ENCODE measurements around the gene IRAG1. TPM values are rescaled to one million over a fixed set of nuclear protein-coding genes. Genes with fewer than 3 reads are reported as not detected.
A peak's percentile ranks its signal among the peaks of the same experiment; 100 is the strongest.

Gene IRAG1
- total RNA-seq, 4 donors from 2014 or later = 3.5 to 48.4 (median 9.9) TPM

GRCh38 chr11:10694486-10695239 is 1.1 kb upstream of the IRAG1 start:
- peaks cover 0 to 5% (median 3%) of the 10 kb centered on the region in 3 donors for H3K9me3 ChIP-seq
- H3K27ac ChIP-seq = peak overlapping the region; percentile 76 to 90 (median 84)
- no peak for DNase-seq
- intact Hi-C loops (cut with DNase I) = no loop called here
- no peak for TF ChIP-seq CTCF (IDR thresholded peaks at IDR 0.05)
- no peak for TF ChIP-seq POLR2A (IDR thresholded peaks at IDR 0.05)
- H3K4me1 ChIP-seq = peaks cover 0 to 34% (median 0%) of the 10 kb centered on the region in 3 donors
- no peaks in the 10 kb centered on the region for H3K36me3 ChIP-seq
- WGBS, 2 donors = 80 to 81% methylated on average over 4 of the region's 4 CpGs
- no peak overlapping the region for H3K4me3 ChIP-seq
- no peaks in the 10 kb centered on the region for H3K27me3 ChIP-seq

GRCh38 chr11:10692531-10693115 is 932 bp downstream of the IRAG1 start:
- peak overlapping the region; percentile 76 to 90 (median 84) for H3K27ac ChIP-seq
- intact Hi-C loops (cut with DNase I) = no loop called here
- TF ChIP-seq CTCF (IDR thresholded peaks at IDR 0.05) (no peak), POLR2A (IDR thresholded peaks at IDR 0.05) (no peak)
- H3K36me3 ChIP-seq = no peaks in the 10 kb centered on the region
- H3K27me3 ChIP-seq = no peaks in the 10 kb centered on the region
- no peaks in the 10 kb centered on the region for H3K9me3 ChIP-seq
- no peak for DNase-seq
- H3K4me3 ChIP-seq = peak overlapping the region; percentile 23 to 61 (median 43)
- WGBS, 2 donors = 23 to 63% methylated on average over 5 to 7 of the region's 7 CpGs
- H3K4me1 ChIP-seq = peaks cover 0 to 42% (median 0%) of the 10 kb centered on the region in 3 donors

GRCh38 chr11:10688401-10688800 is 5.2 kb downstream of the IRAG1 start:
- DNase-seq = no peak
- peaks cover 0 to 23% (median 0%) of the 10 kb centered on the region in 3 donors for H3K4me1 ChIP-seq
- TF ChIP-seq POLR2A (IDR thresholded peaks at IDR 0.05) = no peak
- peak in 3 of 6 experiments; percentile 10 to 44 (median 11) for TF ChIP-seq CTCF (IDR thresholded peaks at IDR 0.05)
- H3K27me3 ChIP-seq = no peaks in the 10 kb centered on the region
- H3K36me3 ChIP-seq = no peaks in the 10 kb centered on the region
- WGBS, 2 donors = 59 to 83% methylated on average over 2 of the region's 2 CpGs
- H3K4me3 ChIP-seq = no peak overlapping the region
- H3K27ac ChIP-seq = peak overlapping the region in 1 of 4 donors; percentile 44
- intact Hi-C loops (cut with DNase I) = no loop called here
- no peaks in the 10 kb centered on the region for H3K9me3 ChIP-seq

GRCh38 chr11:10686311-10686710 is 7.2 kb downstream of the IRAG1 start:
- DNase-seq = no peak
- Histone ChIP-seq H3K27ac (peak overlapping the region in 3 of 4 donors; percentile 0 to 6 (median 5)), H3K27me3 (no peaks in the 10 kb centered on the region), H3K36me3 (no peaks in the 10 kb centered on the region), H3K4me3 (no peak overlapping the region), H3K9me3 (no peaks in the 10 kb centered on the region), H3K4me1 (peaks cover 0 to 23% (median 2%) of the 10 kb centered on the region in 3 donors)
- intact Hi-C loops (cut with DNase I) = no loop called here
- TF ChIP-seq CTCF (IDR thresholded peaks at IDR 0.05) (no peak), POLR2A (IDR thresholded peaks at IDR 0.05) (no peak)
- WGBS, 2 donors = 60 to 89% methylated on average over 1 of the region's 1 CpG

GRCh38 chr11:10683429-10683828 is 10.1 kb downstream of the IRAG1 start:
- no peak for TF ChIP-seq POLR2A (IDR thresholded peaks at IDR 0.05)
- no peak for TF ChIP-seq CTCF (IDR thresholded peaks at IDR 0.05)
- Histone ChIP-seq H3K9me3 (no peaks in the 10 kb centered on the region), H3K27me3 (no peaks in the 10 kb centered on the region), H3K4me1 (peaks cover 0 to 27% (median 2%) of the 10 kb centered on the region in 3 donors), H3K36me3 (no peaks in the 10 kb centered on the region), H3K4me3 (no peak overlapping the region), H3K27ac (no peak overlapping the region)
- intact Hi-C loops (cut with DNase I) = no loop called here
- no peak for DNase-seq
- 50 to 63% methylated on average over 1 of the region's 1 CpG for WGBS, 2 donors
